UCSD-AML1 (cell line): ENCODE measurements around the gene GPT2.
"Not testable (repeated sequence)": the region's sequence is repeated elsewhere in the genome, so short reads cannot be mapped to it uniquely, and the experiment has no call there.

Experiments used
- DNase-seq: peaks from one replicate; lab custom pipeline; 2025; ENCODE audit not compliant: unreplicated experiment; lab: John Stamatoyannopoulos, UW

Gene GPT2

DNA sequence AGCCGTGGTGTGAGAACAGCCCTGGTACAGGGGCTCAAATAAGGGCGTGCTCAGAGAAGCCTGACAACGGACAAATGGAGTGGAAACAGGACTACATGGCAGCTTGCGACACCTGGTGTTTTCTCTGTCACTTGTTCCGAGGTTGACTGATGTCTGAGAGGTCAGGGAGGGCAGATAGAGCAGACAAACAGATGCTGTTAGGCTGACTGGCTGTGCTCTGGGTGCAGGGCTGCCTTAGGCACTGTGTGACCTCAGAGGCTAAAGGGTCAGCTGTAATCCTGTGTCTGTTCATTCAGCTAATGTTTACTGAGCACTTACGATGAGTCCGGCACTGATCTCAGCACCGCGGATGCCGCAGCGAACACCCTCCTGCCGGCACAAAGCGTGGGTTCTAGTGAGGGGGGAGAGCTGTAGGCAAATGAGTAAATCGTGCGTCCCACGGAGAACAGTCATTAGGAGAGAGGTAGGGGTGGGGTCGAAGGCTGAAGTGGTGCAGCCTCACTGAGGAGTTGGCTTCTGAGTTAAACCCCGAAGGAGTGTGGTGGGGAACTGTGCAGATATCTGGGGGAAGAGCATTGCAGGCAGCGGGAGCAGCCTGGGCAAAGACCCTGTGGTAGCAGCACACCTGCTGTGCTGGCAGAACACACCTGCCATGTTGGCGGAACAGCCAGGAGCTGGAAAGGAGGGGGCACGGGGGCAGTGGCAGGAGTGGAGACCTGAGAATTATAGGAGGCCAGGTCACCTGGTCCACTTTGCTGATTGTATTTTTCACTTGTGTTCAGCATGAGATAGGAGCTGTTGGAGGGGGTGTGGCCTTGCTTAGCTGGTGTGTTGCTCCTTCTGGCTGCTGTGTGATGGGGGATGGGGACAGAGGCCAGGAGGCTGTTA lies 35.0 kb downstream of the GPT2 start:
- no peak for DNase-seq

DNA sequence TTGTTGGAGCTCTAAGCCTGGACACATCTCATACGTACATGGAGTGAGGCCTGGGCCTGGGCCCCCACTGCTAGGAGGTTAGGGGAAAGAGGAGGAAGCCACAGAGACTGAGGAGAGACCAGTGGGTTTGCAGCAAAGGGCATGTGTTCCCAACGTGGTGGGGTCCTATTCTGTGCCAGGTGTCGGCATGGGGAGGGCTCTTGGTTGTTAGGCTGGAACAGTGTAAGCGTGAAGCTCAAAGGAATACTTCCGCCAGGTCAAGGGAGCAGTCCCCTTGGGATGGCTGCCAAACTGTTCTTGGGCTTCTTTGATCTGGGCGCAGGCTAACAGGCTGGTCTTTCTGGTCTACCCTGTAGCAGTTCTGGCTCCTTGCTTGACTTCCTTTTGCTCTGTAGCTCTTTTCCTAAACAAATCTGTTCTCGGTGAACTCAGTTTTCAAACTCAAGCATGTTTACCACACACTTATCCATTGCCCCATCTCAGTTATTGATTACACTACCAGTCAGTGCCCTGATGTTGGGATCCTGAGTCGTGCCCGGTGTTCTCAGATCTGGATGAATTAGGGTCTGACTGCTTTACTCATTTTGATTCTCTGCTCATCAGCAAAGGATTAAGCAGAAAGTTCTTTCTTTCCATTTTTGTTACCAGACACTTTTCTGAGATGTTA lies 36.4 kb downstream of the GPT2 start:
- no peak for DNase-seq

DNA sequence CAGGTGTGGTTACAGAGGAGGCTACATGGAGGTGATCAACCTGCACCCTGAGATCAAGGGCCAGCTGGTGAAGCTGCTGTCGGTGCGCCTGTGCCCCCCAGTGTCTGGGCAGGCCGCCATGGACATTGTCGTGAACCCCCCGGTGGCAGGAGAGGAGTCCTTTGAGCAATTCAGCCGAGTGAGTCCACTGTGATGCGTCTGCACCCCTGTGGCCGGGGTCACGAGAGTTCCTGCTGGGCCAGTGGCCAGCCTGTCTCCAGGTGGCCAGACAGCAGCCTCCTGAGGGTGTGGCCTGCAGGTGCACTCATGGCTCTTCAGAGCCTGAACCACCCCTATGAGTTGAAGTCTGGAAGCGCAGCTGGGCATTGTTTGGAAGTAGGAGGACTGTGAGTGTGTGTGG lies 38.1 kb downstream of the GPT2 start:
- DNase-seq = no peak

DNA sequence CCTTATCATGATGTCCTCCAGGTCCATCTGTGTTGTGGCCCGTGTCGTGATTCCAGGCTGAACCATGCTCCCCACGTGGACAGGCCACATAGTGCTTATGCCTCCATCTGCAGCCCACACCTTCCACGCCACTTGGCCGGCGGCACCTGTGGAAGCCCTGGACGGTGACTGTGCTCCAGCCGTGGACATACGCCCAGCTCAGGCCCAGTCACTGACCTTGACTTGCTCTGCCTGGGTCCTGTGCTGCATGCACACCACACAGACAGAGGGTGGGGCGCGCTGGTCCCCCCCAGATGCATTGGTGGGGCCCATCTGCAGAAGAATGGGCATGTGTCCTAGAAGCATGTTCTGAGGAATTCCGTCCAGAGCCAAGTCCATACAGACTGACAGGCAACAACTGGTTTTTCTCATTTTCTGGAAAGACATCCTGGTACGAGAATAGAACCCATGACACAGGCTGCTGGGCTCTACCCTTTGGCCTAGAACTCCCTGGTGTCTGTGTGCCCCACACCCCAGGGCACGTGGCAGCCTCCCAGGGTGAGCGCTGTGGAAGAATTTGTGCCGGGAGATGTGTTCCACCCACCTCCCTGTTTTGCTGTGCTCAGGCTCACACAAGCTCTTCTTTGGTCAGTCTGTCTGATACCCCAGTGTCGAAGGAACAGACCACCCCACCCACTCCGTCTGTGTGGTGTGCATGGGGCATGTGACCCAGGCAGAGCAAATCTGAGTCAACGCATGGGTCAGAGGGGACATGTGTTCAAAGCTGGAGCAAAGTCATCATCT lies 39.5 kb downstream of the GPT2 start:
- DNase-seq = no peak

DNA sequence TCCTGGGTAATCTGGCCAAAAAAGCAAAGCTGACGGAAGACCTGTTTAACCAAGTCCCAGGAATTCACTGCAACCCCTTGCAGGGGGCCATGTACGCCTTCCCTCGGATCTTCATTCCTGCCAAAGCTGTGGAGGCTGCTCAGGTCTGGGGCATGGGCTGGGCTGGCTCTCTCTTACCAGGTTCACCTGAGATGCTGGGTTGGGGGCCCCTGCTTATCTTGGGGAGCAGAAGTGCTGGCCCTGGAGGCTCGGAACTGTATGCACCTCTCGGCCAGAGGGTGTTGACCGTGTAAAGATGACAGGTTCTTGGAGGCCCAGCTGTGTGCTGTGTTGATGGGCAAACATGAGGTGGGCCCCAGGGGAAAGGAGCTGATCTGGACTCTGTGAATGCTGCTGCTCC lies 40.2 kb downstream of the GPT2 start:
- DNase-seq = no peak

DNA sequence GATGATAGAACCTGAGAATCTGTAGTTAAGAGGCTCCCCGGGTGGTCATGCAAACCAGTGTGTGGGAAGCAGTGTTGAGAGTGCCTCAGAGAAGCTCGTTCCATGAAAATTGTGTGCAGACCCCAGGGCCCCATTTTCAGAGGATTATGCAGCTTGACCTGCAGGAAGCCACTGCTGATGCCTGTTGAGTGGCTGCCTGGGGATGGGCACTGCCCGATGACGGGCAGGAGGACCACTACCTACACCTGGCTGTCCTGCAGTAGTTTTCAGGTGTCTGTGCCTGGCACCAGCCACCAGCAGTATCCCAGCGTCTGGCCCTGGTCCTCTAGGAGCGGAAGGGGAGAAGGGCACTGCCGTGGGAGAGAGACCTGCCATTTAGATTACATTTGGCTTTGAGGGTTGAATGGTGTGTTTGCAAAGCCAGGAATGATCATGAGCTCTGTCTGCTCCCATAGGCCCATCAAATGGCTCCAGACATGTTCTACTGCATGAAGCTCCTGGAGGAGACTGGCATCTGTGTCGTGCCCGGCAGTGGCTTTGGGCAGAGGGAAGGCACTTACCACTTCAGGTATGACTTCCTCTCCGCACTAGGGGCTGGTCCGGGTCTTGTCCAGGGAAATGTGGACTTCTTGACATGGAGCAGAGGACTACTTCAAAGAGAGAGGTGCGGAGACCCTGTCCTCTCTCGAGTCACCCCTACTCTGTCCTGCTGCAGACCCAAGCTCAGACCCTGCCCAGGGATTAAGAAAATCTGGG lies 42.5 kb downstream of the GPT2 start:
- DNase-seq = no peak

DNA sequence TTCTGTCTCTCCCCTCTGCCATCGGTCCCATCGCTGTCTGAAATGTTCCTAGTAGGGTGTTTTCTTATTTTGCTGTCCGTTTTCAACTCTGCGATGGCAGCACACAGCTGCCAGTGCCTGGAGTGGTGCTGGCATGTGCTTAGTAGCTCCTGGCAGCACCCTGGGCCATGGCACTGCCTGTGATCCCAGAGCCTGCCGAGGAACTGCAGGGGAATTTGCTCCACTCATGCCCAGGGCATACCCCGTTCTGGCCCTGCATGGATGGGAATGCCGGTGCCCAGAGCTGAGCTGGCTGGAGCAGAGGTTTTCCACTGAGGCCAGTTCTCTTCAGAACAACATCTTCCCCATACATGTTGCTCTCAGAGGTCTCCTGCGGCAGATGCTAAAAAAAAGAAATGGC lies 43.1 kb downstream of the GPT2 start:
- no peak for DNase-seq

DNA sequence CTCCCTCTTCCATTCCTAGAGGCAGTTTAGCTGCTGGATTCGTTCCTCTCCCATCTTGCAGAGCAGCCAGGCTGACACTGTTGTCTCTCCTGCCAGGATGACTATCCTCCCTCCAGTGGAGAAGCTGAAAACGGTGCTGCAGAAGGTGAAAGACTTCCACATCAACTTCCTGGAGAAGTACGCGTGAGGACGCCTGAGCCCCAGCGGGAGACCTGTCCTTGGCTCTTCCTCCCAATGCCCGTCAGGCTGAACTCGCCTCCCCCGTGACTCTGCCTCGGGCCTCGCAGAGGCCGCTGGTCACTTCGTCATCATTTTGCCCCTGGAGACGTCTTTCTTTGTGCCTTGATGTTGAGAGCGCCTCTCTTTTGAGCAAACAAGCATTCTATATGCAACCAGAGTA lies 44.6 kb downstream of the GPT2 start:
- DNase-seq = no peak

DNA sequence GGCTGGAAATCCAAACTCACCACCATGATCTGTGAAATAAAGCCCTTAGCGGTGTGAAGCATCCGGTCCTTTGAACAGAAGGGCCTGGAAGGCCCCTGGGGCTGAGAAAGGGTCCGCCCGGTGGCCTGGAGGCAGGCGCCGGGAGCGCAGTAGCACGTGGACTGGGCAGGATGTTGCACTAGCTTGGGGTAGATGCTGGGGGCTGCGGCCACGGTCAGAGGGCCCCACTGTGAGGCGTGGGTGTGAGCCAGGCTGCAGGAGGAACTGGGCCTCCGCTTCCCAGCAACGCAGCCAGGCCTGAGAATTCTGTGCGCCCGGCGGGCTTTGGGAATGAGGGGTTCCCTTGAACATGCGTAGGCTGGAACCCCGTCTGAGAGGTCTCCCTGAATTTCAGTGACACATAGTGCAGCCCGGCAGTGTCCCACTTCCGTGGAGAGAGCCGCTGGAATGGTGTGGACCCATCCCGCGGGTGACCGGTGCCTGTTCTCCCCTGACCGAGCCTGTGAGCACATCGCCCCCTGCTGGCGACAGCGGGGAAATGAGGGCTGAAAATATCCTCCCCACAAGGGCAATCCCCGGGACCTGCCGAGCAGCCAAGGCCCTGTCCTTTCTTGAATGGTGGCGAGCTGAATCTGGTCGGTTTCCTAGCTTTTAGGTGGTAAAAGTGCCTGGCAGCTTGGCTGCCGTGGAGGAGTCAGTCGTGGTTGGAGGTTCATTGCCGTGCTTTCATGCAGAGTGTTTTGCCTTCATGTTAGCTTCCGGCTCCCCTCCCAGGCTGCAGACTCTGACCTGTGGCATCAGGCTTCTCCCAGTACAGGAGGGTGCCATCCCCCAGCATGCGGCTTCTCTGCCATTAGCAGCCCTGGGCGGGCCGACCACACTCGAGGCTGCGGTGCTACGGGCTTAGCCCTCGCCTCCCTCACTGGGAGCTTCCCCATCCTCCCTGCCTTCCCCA lies 45.5 kb downstream of the GPT2 start:
- DNase-seq = peak; percentile 57

DNA sequence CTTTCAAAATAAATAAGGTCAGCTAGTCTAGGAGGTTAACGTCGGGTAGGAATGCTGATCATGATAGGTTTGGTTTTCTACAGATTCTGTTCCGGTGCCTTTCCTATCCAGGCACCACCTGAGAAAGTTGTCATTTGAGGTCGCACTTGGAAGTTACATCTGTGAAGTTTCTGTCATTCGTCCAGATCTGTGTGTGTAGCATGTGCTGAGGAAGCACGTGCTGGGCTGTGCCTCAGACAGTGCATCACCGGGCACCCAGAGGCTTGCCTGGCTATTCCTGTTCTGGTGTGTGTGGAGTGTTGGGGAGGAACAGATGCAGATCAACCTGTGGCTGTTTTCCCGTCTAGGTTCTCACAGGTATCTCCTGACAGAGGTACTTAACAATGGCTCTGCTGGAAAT lies 46.7 kb downstream of the GPT2 start:
- DNase-seq = no peak

DNA sequence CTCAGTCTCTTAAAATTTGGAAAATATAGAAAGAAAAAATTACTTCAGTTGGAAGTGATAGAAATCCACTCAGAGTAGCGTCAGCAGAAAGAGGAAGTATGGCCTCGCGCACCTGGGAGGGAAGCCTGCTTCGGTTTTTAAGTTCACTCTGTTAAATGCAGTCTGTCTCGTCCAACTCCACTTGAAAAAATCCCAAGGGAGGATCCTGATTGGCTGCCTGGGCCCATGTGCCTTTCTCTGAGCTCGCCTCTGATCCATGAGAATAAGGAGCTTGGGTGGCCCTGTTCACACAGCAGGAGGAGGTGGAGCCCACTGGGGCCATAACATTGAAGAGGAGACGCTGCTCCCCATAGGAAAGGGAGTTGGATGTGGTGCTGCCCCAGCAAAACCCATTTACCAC lies 48.6 kb downstream of the GPT2 start:
- peak; percentile 17 for DNase-seq

DNA sequence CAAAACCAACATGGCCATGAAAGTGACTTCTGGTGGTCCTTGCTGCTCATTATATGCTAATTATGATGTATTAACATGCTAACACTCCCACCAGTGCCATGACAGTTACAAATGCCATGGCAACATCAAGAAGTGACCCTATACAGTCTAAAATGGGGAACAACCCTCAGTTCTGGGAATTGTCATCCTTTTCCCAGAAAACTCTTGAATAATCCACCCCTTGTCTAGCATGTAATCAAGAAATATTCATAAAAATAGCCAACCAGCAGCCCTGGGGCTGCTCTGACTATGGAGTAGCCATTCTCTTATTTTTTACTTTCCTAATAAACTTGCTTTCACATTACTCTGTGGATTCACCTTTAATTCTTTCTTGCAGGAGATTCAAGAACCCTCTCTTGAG lies 53.4 kb downstream of the GPT2 start:
- no peak for DNase-seq

DNA sequence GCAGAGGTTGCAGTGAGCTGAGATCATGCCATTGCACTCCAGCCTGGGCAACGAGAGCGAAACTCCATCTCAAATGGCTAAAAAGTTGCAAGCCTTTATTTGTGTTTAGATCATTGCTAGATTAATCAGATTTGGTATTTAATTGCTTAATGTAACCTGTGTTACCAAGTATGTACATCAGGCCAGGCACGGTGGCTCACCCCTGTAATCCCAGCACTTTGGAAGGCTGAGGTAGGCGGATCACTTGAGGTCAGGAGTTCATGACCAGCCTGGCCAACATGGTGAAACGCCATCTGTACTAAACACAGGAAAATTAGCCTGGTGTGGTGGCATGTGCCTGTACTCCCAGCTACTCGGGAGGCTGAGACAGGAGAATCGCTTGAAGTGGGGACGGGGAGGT lies 60.6 kb downstream of the GPT2 start:
- not testable (repeated sequence) for DNase-seq

DNA sequence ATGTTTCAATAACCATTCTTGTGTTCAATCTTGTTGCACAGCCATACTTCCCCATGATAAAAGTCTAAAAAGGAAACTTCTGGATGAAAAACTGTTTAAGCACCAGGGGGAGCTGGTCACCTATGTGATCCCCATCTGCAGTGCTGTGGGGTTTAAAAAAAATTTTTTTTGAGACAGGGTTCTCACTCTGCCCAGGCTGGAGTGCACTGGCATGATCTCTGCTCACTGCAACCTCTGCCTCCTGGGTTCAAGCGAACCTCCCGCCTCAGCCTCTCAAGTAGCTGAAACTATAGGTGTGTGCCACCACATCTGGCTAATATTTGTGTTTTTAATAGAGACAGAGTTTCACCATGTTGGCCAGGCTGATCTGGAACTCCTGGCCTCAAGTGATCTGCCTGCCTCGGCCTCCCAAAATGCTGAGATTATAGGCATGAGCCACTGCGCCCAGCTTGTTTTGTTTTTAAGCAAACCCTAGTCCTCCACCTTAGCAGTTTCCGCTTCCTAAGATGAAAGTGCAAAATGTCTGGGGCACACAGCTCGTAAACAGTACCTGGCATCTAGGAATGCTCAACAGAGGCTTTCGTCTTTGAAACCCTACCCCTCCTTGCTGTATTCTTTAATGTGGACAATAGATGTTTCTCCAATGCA lies 63.9 kb downstream of the GPT2 start:
- DNase-seq = no peak

DNA sequence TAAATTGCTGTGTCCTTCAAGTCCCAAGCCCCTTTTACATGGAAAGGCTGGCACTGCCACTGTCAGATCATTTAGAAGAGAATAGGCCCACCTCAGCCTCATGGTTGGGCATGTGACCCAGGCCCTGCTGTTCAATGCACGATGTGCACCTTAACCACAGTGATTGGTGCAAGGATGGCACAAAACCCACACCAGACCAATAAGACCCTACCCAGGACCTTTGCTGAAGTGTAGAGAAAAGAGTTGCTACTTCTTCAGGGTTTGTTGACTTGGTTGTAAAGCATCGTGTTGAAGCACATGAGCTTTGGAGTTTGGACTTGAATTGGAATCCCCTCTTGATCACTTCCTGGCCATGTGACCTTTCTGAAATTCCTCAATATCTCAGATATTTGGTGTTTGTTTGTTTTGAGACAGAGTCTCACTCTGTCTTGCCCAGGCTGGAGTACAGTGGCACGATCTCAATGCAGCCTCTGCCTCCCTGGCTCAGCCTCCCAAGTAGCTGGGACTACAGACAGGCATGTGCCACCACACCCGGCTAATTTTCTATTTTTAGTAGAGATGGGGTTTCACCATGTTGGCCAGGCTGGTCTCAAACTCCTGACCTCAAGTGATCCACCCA lies 64.5 kb downstream of the GPT2 start:
- no peak for DNase-seq

DNA sequence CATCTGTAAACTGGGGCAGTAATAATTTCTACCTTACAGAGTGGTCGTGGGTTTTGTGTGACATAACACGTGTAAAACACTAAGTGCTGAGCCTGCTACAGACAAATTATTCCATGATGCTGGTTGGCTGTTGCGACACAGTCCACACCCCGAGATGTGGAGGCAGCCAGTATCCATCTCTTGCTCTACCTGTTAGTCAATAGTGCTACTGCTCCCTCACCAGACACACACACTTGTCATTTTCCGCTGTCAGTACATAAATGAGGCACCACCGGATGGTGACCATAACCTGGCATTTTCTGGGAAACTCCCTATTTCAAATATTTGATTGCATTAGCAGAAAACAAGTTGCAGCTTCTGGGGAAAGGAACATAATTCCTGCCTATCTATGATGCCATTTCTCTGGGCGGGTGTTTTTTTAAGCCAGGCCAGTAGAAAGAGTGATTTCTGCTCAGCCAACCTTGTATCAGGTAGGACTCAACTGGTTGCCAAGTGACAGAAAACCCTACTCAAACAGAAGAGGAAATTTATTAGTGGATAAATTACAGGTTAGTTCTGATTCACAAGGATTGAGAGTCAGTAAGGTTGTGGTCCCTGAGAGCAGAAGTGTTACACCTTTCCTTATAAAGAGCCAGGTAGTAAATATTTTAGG lies 65.2 kb downstream of the GPT2 start:
- DNase-seq = no peak

DNA sequence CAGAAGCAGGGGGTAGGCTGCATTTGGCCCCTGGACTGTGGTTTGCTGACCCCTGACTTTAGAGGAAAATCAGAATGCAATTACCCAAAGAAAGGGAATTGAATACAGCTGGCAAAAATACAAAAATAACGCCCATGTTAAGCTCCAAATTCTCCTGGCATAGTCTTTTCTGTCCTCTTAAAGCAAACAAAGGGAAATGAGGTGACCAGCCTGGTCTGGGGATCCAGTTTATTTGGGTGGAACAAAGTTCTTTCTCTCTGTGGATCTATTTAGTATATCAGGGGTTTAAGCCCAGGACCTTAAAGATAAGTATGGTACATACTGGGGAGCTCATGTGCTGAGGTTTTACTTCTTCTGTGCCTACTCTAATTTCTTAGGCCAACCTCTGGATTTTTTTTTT lies 65.8 kb downstream of the GPT2 start:
- no peak for DNase-seq

DNA sequence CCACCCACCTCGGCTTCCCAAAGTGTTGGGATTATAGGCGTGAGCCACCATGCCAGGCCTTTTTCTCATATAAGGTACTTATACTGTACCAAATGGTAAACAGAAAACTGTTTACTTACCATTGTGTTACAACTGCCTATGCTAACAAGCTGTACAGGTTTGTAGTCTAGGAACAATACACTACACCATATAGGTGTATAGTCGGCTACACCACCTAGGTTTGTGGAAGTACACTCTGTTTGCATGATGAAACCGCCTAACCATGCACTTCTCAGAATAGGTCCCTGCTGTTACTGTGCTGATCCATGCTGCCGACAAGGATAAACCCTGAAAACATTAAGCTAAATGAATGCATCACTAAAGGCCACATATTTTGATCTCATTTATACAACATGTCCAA lies 70.4 kb downstream of the GPT2 start:
- no peak for DNase-seq
